ENCODE results near the gene SPOCK1.

DNA sequence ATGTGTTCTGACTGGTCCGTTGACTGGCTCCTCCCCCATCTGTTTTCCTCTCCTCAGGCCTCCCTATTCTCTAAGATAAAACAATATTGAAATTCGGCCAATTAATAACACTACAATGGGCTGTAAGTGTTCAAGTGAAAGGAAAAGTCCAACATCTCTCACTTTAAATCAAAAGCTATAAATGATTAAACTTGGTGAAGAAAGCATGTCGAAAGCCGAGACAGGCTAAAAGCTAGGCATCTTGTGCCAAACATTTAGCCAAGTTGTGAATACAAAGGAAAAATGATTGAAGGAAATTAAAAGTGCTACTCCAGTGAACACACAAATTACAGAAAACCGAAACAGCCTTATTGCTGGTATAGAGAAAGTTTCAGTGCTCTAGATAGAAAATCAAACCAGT, 310.6 kb downstream of the SPOCK1 start:
- TF ChIP-seq, protein P1, sequence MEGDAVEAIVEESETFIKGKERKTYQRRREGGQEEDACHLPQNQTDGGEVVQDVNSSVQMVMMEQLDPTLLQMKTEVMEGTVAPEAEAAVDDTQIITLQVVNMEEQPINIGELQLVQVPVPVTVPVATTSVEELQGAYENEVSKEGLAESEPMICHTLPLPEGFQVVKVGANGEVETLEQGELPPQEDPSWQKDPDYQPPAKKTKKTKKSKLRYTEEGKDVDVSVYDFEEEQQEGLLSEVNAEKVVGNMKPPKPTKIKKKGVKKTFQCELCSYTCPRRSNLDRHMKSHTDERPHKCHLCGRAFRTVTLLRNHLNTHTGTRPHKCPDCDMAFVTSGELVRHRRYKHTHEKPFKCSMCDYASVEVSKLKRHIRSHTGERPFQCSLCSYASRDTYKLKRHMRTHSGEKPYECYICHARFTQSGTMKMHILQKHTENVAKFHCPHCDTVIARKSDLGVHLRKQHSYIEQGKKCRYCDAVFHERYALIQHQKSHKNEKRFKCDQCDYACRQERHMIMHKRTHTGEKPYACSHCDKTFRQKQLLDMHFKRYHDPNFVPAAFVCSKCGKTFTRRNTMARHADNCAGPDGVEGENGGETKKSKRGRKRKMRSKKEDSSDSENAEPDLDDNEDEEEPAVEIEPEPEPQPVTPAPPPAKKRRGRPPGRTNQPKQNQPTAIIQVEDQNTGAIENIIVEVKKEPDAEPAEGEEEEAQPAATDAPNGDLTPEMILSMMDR (IDR thresholded peaks at IDR 0.05; ENCODE audit: insufficient read depth, low read length) = no peak
- TF ChIP-seq, protein P2, sequence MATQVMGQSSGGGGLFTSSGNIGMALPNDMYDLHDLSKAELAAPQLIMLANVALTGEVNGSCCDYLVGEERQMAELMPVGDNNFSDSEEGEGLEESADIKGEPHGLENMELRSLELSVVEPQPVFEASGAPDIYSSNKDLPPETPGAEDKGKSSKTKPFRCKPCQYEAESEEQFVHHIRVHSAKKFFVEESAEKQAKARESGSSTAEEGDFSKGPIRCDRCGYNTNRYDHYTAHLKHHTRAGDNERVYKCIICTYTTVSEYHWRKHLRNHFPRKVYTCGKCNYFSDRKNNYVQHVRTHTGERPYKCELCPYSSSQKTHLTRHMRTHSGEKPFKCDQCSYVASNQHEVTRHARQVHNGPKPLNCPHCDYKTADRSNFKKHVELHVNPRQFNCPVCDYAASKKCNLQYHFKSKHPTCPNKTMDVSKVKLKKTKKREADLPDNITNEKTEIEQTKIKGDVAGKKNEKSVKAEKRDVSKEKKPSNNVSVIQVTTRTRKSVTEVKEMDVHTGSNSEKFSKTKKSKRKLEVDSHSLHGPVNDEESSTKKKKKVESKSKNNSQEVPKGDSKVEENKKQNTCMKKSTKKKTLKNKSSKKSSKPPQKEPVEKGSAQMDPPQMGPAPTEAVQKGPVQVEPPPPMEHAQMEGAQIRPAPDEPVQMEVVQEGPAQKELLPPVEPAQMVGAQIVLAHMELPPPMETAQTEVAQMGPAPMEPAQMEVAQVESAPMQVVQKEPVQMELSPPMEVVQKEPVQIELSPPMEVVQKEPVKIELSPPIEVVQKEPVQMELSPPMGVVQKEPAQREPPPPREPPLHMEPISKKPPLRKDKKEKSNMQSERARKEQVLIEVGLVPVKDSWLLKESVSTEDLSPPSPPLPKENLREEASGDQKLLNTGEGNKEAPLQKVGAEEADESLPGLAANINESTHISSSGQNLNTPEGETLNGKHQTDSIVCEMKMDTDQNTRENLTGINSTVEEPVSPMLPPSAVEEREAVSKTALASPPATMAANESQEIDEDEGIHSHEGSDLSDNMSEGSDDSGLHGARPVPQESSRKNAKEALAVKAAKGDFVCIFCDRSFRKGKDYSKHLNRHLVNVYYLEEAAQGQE (IDR thresholded peaks at IDR 0.05; ENCODE audit: insufficient replicate concordance, low read depth) = no peak

Data from HL-60 (cell line).